Activated T-helper 1 cell treated with anti-CD3 and anti-CD28 coated beads, Interleukin-12 subunit alpha, Interleukin-12 subunit beta, Interleukin-2, Interleukin-4 antibody, amounts not matched to agents 30 ng/mL and 10 ng/mL and 1 ng/mL, durations not matched to agents 14 hours and 24 hours and 36 hours (primary cell): ENCODE results near the gene OPCML. TPM values are rescaled to one million over a fixed set of nuclear protein-coding genes. Genes with fewer than 3 reads are reported as not detected.

Source experiments
- DNase-seq: peaks from one replicate; pipeline ENCODE4 v3.0.0; 2021; ENCODE audit warnings: low spot score
- H3K27ac Mint-ChIP-seq: one replicate; pipeline ENCODE4 v1.8.0; 2021; ENCODE audit warnings: mild to moderate bottlenecking, mixed read lengths
- H3K27me3 Mint-ChIP-seq: one replicate; pipeline ENCODE4 v1.8.0; 2022; ENCODE audit warnings: mild to moderate bottlenecking, moderate library complexity, mixed read lengths; ENCODE audit not compliant: insufficient read depth
- H3K36me3 Mint-ChIP-seq: one replicate; pipeline ENCODE4 v1.8.0; 2021; ENCODE audit warnings: low read depth, mixed read lengths
- H3K4me1 Mint-ChIP-seq: one replicate; pipeline ENCODE4 v1.8.0; 2021; ENCODE audit warnings: low read depth, mixed read lengths
- H3K4me3 Mint-ChIP-seq: one replicate; pipeline ENCODE4 v1.8.0; 2021; ENCODE audit warnings: mild to moderate bottlenecking, moderate library complexity, mixed read lengths
- H3K9me3 Mint-ChIP-seq: one replicate; pipeline ENCODE4 v1.8.0; 2021; ENCODE audit warnings: mixed read lengths
- intact Hi-C: fragments of 100-400 bp; cut with micrococcal nuclease; formaldehyde crosslinking; loops from one replicate; pipeline ENCODE4 v1.15.1; 2024
- total RNA-seq: library from RNA; stranded (reverse); gene quantifications from 2 replicates; pipeline ENCODE4 v1.2.3, GENCODE V29; 2022

Gene OPCML
- total RNA-seq, 1 donor from 2014 or later = not detected

- Mint-ChIP-seq H3K4me1 (no peaks in the 10 kb centered on the region), H3K27me3 (no peaks in the 10 kb centered on the region), H3K27ac (no peak overlapping the region), H3K36me3 (no peaks in the 10 kb centered on the region), H3K4me3 (no peak overlapping the region), H3K9me3 (no peaks in the 10 kb centered on the region)
- intact Hi-C loops = no loop called here
- DNase-seq = no peak
Observed at GRCh38 chr11:132913886-132914285, 618.4 kb downstream of the OPCML start.

DNA sequence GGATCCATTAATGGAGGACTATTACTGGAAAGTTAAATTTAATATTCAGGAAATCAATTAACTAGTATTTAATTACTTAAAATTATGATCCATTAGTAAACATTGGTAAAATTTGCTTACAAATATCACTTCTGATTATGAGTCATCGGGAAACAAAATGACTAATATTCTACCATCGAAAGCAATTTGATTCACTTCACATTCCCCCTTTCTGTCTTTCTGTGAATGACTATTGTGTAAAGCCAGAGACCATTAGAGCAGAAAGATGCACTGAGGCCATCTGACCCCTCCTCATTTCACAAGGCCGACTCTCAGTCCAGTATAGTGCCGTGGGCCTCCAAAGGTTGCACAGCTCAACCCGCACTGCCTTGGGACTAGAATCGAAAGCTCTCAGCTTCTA is 619.0 kb downstream of the OPCML start:
- no peaks in the 10 kb centered on the region for H3K9me3 Mint-ChIP-seq
- H3K27me3 Mint-ChIP-seq = no peaks in the 10 kb centered on the region
- no peak overlapping the region for H3K27ac Mint-ChIP-seq
- H3K4me1 Mint-ChIP-seq = no peaks in the 10 kb centered on the region
- no peaks in the 10 kb centered on the region for H3K36me3 Mint-ChIP-seq
- H3K4me3 Mint-ChIP-seq = no peak overlapping the region
- intact Hi-C loops = no loop called here
- DNase-seq = no peak

- no peak for DNase-seq
- H3K27ac Mint-ChIP-seq = no peak overlapping the region
- H3K27me3 Mint-ChIP-seq = no peaks in the 10 kb centered on the region
- no peaks in the 10 kb centered on the region for H3K36me3 Mint-ChIP-seq
- no peaks in the 10 kb centered on the region for H3K9me3 Mint-ChIP-seq
- intact Hi-C loops = no loop called here
- no peaks in the 10 kb centered on the region for H3K4me1 Mint-ChIP-seq
- no peak overlapping the region for H3K4me3 Mint-ChIP-seq
Observed at GRCh38 chr11:132911186-132911585, 621.1 kb downstream of the OPCML start.

- Mint-ChIP-seq H3K4me1 (no peaks in the 10 kb centered on the region), H3K27ac (no peak overlapping the region), H3K27me3 (no peaks in the 10 kb centered on the region), H3K4me3 (no peak overlapping the region), H3K9me3 (no peaks in the 10 kb centered on the region), H3K36me3 (no peaks in the 10 kb centered on the region)
- intact Hi-C loops = no loop called here
- DNase-seq = no peak
Observed at GRCh38 chr11:132910011-132910760, 622.1 kb downstream of the OPCML start.

GRCh38 chr11:132909021-132909606 is 623.2 kb downstream of the OPCML start:
- Mint-ChIP-seq H3K9me3 (no peaks in the 10 kb centered on the region), H3K4me1 (no peaks in the 10 kb centered on the region), H3K4me3 (no peak overlapping the region), H3K27ac (no peak overlapping the region), H3K27me3 (no peaks in the 10 kb centered on the region), H3K36me3 (no peaks in the 10 kb centered on the region)
- DNase-seq = no peak
- intact Hi-C loops = no loop called here

DNA sequence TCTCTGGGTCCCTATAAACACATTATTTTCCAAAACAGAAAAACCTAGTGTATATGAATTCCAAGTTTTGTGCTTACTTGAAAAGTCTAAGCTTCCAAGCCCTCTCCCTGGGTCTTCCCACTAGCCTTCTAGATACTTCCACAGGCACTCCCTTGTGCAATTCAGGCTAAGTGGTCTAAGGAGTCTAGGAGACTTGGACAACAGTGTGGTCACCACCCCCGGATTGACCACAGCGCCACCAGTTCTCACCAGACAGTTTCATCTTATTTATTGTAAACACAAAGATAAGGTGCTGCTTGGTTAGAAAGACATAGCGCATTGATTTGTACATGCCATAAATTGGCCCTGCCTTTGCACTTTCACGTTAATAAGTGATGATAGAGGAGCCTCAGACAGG is 623.9 kb downstream of the OPCML start:
- intact Hi-C loops = no loop called here
- no peak for DNase-seq

DNA sequence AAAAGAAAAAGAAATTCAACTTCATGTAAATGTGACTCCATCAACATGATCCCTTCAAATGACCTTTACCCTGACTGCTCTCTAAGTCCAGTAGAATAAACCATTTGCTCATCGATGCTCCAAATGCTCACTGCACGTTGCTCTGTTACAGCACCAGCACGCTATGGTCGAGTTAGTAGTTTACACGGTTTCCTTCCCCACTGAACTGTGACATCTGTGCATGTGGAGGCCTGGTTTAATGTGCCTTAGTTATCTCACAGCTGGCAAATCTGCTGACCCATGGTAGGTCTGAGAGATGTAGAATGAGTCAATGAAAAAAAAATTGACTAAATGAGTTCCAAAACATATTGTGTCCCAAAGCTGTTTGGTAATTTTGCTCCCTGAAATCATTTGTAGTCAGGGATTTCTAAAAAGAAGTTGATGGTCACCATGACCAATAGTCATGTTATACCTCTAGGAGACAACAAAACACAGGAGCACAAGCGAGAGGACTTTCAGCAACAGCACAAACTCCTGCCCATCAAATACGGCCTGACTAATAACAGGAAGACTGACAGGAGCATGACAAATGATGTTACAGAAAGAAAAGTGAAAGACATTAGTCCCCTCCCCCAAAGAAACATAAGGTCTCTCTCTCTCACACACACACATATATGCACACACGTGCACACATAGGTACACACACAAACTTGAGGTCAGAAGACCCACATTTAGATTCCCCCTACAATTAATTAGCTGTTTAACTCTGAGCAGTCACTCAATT is 624.5 kb downstream of the OPCML start:
- intact Hi-C loops = no loop called here
- Mint-ChIP-seq H3K4me3 (no peak overlapping the region), H3K27me3 (no peaks in the 10 kb centered on the region), H3K9me3 (no peaks in the 10 kb centered on the region), H3K36me3 (no peaks in the 10 kb centered on the region), H3K4me1 (no peaks in the 10 kb centered on the region), H3K27ac (no peak overlapping the region)
- no peak for DNase-seq

More for the DNA sequence above, 623.9 kb downstream of the OPCML start:
- Mint-ChIP-seq H3K9me3 (no peaks in the 10 kb centered on the region), H3K36me3 (no peaks in the 10 kb centered on the region), H3K27ac (no peak overlapping the region), H3K4me3 (no peak overlapping the region), H3K4me1 (no peaks in the 10 kb centered on the region), H3K27me3 (no peaks in the 10 kb centered on the region)

- Mint-ChIP-seq H3K36me3 (no peaks in the 10 kb centered on the region), H3K4me1 (no peaks in the 10 kb centered on the region), H3K4me3 (no peak overlapping the region), H3K27ac (no peak overlapping the region), H3K9me3 (no peaks in the 10 kb centered on the region), H3K27me3 (no peaks in the 10 kb centered on the region)
- no peak for DNase-seq
- intact Hi-C loops = no loop called here
Observed at GRCh38 chr11:132904607-132905006, 627.7 kb downstream of the OPCML start.

GRCh38 chr11:132904091-132904490 is 628.2 kb downstream of the OPCML start:
- Mint-ChIP-seq H3K4me1 (no peaks in the 10 kb centered on the region), H3K36me3 (no peaks in the 10 kb centered on the region), H3K27ac (no peak overlapping the region), H3K9me3 (no peaks in the 10 kb centered on the region), H3K27me3 (no peaks in the 10 kb centered on the region), H3K4me3 (no peak overlapping the region)
- no peak for DNase-seq
- intact Hi-C loops = no loop called here

DNA sequence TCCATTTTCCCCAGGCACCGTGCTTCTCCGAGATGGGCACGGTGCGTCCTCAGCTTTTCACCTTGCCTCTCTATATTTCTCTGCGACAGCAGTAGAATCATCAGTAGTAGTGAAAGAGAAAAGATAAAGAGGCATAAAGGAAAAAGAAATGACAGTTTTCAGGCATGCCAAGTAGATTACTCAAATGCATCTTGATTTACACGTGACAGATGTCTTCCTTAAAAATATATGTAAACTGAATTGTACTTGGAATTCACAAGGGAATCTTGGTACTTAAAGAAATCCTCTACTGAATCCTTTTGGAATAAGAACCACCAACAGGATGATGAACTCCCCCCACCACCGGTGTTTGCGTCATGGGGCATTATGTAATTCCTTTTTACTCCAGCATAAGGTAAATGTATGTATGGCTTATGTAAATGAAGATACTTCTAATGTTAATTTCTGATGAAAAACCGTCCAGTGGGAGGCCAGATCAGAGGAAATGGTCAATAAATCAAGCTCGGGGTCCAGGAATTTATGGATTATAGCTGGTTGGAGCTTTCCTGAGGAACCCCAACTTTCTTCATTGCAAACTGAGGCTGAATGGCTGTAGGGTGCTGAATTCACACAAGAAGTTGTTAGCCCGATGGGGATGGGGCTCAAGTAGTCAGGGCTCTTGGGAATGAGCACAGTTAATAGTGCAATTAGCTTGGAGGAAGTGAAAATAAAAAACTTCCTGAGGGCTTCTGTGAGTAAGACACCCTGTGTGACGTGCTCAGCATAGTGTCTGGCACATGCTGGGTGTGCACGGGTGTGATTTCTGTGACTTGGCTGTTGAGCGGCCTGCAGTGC is 630.4 kb downstream of the OPCML start:
- H3K36me3 Mint-ChIP-seq = no peaks in the 10 kb centered on the region
- no peaks in the 10 kb centered on the region for H3K9me3 Mint-ChIP-seq
- no peak for DNase-seq
- no peak overlapping the region for H3K27ac Mint-ChIP-seq
- intact Hi-C loops = no loop called here
- no peaks in the 10 kb centered on the region for H3K4me1 Mint-ChIP-seq
- H3K27me3 Mint-ChIP-seq = no peaks in the 10 kb centered on the region
- H3K4me3 Mint-ChIP-seq = no peak overlapping the region

- H3K36me3 Mint-ChIP-seq = no peaks in the 10 kb centered on the region
- H3K9me3 Mint-ChIP-seq = no peaks in the 10 kb centered on the region
- H3K4me3 Mint-ChIP-seq = no peak overlapping the region
- no peaks in the 10 kb centered on the region for H3K27me3 Mint-ChIP-seq
- H3K27ac Mint-ChIP-seq = no peak overlapping the region
- no peak for DNase-seq
- intact Hi-C loops = no loop called here
- H3K4me1 Mint-ChIP-seq = no peaks in the 10 kb centered on the region
Observed at GRCh38 chr11:132898676-132899075, 633.6 kb downstream of the OPCML start.

GRCh38 chr11:132898021-132898420 is 634.3 kb downstream of the OPCML start:
- H3K9me3 Mint-ChIP-seq = no peaks in the 10 kb centered on the region
- DNase-seq = no peak
- no peaks in the 10 kb centered on the region for H3K27me3 Mint-ChIP-seq
- H3K27ac Mint-ChIP-seq = no peak overlapping the region
- H3K4me1 Mint-ChIP-seq = no peaks in the 10 kb centered on the region
- intact Hi-C loops = no loop called here
- H3K36me3 Mint-ChIP-seq = no peaks in the 10 kb centered on the region
- no peak overlapping the region for H3K4me3 Mint-ChIP-seq
